HG02970 (cell line): ENCODE measurements around the gene FBXW12.
A peak's percentile ranks its signal among the peaks of the same experiment; 100 is the strongest.

ENCODE experiments used
- ATAC-seq: cut with Tn5 transposase; IDR thresholded peaks from one replicate; pipeline ENCODE4 v1.9.1; 2021; ENCODE audit warnings: mild to moderate bottlenecking, moderate library complexity, moderate number of reproducible peaks; ENCODE audit not compliant: unreplicated experiment, low FRiP score

Gene FBXW12

DNA sequence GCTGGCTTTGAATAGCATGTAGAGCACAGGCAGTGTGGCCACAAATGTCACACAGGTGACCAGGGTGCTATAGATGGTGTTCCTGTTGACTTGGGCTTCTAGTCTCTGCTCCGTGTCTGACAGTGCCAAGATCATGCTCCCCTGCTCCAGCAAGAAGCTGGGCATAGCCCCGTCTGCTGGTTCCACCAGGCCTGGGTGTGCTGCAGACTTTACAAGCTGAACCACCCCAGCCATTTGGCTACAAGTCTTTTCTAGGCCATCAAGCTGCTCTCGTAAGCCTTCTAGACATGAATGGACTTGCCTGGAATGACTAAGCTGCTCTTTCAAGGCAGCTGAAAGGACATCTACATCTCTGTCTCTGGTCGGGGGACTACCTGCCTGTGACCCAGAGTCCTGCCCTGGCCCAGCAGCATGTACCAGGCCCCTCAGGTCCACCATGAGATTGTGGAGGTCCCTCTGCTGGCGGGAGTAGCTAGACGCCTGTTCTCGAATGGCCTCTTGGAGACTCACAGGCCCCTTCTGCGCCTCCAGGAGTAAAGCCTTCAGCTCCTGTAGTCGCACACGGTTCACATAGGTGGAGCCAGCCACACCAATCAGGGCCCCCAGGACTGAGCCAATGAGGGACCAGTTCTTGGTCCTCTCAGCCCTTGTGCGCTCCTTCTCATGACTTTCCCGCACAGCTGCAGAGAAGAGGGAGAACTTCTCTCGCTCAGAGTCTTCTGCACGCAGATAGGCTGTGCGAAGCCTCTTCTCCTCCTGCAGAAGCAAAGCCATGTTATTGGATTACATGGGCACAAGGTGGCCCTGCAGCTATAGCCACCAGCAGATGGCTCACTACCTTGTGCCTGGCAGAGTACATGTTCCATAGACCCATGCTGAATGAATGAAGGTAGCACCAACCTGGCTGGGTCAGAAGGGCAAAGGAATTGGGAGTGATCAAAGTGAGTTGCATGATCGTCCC is 60.7 kb downstream of the FBXW12 start:
- no peak for ATAC-seq

DNA sequence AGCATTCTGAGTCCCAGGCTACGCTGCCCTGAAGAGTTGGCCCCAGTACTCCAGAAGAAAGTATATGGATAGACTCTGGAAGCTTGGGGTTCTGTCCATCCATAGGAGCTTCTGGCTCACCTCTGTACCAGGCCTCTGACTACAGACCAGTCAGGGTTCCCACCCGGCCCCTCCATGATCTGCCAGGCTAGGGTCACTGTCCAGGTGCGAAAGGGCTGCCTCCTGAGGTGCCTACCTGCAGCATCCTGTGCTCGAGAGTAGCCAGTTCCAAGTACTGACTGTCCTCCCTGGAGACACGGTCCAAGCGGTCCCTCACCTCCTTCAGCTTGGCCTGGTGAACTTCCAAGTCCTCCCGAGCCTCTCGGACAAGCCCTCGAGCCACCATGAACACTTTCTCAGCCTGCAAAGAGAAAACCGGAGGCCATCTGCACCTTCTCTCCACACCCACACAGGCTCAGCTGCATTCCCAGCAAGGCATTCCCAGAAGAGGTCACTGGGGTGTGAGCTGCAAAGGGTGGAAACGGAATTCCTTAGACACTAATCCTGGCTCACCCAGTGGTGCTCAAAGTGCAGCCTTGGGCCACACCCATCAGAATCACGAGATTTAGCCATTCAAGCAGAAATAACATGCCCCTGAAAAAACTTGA is 61.6 kb downstream of the FBXW12 start:
- ATAC-seq: no peak

DNA sequence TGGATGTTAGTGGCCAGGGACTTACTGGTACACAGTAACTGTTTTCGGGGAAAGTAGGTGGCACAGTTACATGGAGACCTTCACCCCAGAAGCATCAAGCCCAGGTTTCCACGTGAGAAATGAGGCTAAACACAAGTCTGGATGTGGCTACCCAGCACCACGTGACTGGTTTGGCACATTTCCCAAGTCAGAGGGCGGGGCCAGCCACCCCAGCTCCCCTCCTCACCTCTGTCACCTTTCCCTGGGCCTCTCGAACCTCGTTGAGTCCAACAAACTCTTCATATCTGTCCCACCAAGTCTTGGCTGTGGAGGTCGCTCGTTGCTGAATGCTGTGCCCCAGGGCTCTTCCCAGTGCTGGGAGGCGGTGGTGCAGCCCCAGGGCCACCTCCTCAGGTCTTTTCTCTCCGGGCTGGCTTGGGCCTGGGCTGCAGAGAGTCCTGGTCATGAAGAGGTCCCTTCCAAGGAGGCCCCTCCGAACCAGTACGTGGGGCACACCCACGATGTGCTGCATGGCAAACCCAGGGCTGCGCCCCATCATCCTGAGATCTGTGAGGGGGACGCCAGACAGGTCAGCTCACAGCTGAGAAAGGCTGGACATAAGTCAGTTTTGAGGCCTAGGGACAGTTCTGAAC is 62.7 kb downstream of the FBXW12 start:
- ATAC-seq: no peak

DNA sequence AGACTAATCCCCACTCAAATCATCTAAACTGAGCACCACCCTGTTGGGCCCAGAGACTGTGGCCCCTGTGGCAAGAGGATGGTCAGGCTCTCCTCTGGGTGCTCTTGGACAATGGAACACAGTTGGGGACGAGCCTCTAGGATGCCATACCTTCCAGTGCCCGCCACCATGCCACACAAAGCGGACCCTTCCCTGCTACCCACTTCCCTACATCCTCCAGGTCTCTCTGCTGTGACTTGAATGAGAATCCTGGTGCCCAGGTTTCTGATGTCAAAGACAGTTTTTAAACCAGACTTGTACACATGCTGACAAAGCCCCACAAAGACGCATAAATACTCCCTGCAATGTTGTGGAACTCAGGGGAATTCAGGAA is 63.2 kb downstream of the FBXW12 start:
- ATAC-seq: no peak

DNA sequence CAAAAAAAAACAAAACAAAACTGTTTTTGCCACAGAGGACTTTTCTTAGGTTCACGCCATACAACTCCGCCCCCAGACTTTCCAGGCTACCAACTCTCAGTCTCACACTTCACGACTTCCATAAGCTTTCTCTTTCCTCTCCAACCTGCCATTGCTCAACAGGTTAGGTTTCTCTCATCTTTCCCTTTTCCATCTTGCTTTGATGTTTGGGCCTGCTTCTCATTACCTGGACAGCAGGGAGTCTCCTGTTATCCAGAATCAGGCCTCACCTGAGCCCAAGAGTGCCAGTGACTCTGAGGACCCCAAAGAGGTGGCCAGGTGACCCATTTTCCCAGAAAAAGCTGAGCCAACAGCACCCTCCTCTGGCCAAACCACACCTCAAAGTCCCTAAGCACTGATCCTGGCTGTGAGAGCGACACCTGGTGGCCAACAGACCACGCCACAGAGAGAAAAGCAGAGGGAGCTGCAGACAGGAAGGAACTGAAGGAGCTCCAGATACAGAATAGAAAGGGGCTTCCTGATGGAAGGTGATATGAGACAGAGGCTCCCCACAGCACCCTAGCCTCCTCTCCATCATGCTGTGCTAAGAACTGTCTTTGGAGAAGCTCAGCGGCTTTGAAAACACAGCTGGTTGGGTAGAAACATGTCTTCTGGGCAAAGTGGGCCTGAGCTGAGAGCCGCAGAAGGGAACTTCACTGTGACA is 63.9 kb downstream of the FBXW12 start:
- ATAC-seq: no peak

DNA sequence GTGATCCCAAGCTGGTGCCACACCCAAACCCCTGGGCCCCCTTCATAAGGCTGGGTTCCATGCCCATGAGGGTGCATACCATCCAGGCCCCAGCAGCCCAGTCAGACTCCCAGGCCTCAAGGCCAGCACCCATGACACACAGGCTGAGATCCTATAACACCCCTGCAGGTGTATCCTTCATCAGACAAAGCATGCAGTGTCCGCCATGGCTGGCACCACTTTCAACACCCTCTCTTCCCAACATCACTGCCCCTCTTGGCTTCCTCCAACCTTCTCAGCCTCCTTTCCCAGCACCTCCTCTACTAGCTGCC is 64.4 kb downstream of the FBXW12 start:
- no peak for ATAC-seq

DNA sequence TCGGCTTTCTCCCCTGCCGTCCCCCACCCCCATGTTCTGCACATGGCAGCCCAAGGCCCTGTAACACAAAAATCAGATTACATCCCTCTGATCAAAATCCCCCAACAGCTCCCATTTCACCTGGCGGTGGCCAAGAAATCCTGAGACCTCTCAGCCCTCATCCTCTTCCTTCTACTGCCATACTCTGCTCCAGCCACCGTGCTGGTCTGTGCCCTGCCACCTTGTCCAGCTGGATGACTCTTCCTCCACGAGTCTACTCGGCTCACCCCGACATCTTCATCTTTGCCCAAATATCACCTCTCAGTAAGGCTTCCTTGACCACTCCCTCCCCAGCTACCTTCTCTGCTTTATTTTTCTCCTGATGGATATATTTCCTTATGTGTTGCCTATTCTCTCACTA is 64.8 kb downstream of the FBXW12 start:
- no peak for ATAC-seq

DNA sequence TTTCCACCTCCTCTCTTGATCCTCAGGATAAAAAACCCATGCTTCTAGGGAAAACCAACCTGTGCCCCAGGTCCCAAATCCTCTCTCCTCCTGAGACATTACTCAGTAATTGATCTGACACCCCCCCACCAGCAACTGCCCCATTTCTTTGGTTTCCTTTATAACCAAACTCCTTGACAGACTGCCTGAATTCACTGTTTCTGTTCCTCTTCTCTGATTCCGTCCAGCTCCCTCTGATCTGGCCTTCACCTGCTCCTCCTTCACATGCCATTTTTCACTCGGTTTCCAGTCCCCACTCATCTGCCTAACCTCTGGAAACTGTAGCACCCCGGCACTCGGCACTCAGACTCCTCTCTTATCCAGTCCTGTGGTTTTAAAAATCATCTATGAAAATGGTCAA is 65.8 kb downstream of the FBXW12 start:
- no peak for ATAC-seq

DNA sequence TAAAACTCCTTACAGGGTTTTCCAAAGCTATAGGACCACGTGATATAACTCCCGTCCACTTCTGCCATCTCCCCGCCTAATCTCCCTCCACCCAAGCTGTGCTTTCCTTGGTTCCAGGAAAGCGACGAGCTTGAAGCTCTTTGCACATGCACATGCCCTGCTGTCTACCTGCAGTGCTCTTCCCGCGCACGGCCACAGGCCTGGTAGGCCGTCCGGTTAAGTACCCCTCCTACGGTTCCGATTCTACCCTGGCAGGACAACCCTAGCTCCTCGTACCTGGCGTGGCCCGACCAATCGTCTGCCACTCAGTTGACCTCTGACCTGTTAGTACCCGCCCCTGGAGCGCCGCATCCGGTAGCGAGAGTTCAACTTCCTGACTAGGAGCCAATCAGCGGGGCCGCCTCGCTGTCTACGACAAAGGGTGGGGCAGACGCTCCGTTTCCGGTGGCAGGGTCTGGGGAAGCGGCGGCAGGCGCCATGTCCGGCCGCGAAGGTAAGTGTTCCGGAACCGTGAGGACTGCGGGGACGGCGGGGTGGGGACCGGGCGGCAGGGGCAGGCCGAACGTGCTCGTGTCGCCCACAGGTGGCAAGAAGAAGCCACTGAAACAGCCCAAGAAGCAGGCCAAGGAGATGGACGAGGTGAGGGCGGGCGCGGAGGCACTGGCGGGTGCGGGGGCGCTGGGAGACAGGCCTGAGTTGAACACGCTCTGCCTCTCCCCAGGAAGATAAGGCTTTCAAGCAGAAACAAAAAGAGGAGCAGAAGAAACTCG is 68.0 kb downstream of the FBXW12 start, which contains the start of the genes CCDC51 and TMA7:
CCDC51 (minus strand) TSS at position 300 of the 770 bp plus-strand sequence. CDS start 4,991 bp downstream, outside the sequence.
TMA7 (plus strand) TSS at position 438 of the 770 bp plus-strand sequence; CDS start at position 478, 40 bp downstream.
- peak; percentile 94 for ATAC-seq

DNA sequence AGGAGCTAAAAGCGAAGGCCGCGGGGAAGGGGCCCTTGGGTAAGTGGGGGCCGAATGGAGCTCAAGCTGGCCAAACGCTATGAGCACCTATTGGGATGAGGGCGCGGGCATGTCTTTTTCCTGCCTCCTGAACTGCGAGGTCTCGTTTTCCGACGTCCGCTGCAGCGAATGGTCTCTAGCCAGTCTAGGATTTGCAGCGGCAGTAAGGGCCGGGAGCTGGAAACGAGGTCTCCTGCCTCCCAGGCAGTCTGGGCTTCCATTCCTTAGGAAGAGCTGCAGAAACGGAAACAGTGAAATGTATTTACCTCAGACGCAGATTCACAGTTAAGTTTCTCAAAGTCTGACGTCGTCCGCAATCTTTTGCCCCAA is 68.6 kb downstream of the FBXW12 start:
- no peak for ATAC-seq

DNA sequence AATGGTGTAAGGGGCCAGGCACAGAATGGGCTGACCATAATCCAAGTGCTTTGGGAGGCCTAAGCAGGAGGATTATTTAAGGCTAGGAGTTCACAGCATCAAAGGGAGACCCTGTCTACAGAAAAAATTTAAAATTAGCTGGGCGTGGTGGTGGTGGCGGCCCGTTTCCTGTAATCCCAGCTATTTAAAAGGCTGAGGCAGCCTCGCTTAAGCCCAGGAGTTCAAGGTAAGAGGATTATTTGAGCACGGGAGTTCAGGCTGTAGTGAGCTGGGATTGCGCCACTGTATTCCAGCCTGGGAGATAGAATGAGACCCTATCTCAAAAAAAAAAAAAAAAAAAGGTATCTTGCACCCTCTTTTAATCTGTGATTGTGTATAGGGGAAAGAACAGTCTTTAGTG is 69.9 kb downstream of the FBXW12 start:
- ATAC-seq: no peak
